HepG2 (cell line): Measurements from ENCODE around the gene TTC28. TPM values are rescaled to one million over a fixed set of nuclear protein-coding genes. Genes with fewer than 3 reads are reported as not detected.

ENCODE experiments used
- ATAC-seq: fragments of 200-7000 bp; cut with Tn5 transposase; 3 replicates; pipeline ENCODE4 v1.9.1; 2020; ENCODE audit warnings: mild to moderate bottlenecking, moderate library complexity
- BruUV-seq: library from RNA; stranded (reverse); fragments of 400-500 nt; replicated peaks from 2 replicates; lab custom pipeline; 2021; lab: Mats Ljungman, UMichigan
- CTCF ChIA-PET: fragments of 300-600 bp; formaldehyde crosslinking; extraction: SDS; loops from one replicate; lab custom pipeline; 2021; ENCODE audit warnings: low total read pairs, inconsistent platforms, low intra/inter-chr PET ratio; lab: Yijun Ruan, JAX
- POLR2A ChIA-PET: fragments of 350-600 bp; sonication (Branson Sonifier 250); formaldehyde crosslinking; loops from one replicate; lab custom pipeline; 2020; ENCODE audit warnings: antibody characterized with exemption, inconsistent platforms; lab: Yijun Ruan, JAX
- DNase-seq: peaks from one replicate; pipeline ENCODE4 v3.0.0-alpha.2; 2015; ENCODE audit warnings: low spot score
- FAIRE-seq: peaks from 3 replicates; lab custom pipeline; 2011; peaks lifted over from hg19 to GRCh38; lab: Jason Lieb, UNC
- H2AFZ ChIP-seq: one replicate; pipeline ENCODE4 v1.6.1; 2011; ENCODE audit warnings: low read length, inconsistent platforms
- H3K27ac ChIP-seq: fragments of 300-600 bp; 3 replicates; pipeline ENCODE4 v1.8.0; 2011; ENCODE audit warnings: mixed run types, mild to moderate bottlenecking, mixed read lengths, low read length, inconsistent platforms; ENCODE audit not compliant: insufficient read depth; ENCODE audit errors: extremely low read length
- H3K27me3 ChIP-seq, 2 experiments: fragments of 200-600 bp in 1 of 2; 2 replicates in 1 of 2; 3 replicates in 1 of 2; pipeline versions ENCODE4 v1.6.0 to v1.8.0; 2011; ENCODE audit warnings: low read length in 2 of 2, mild to moderate bottlenecking in 2 of 2, moderate library complexity in 2 of 2, inconsistent platforms in 1 of 2; ENCODE audit not compliant: insufficient read depth in 2 of 2, control insufficient read depth in 1 of 2
- H3K36me3 ChIP-seq, 2 experiments: fragments of 200-600 bp in 1 of 2; replicated peaks in 1 of 2; 2 replicates in 1 of 2; 3 replicates in 1 of 2; pipeline versions ENCODE4 v1.5.1 to v1.8.0; 2011; ENCODE audit warnings: low read length in 2 of 2, inconsistent platforms in 1 of 2; ENCODE audit not compliant: insufficient read depth in 2 of 2, control insufficient read depth in 1 of 2
- H3K4me1 ChIP-seq: 2 replicates; pipeline ENCODE4 v1.5.1; 2012; ENCODE audit warnings: low read length, inconsistent platforms; ENCODE audit not compliant: insufficient read depth
- H3K4me2 ChIP-seq: 2 replicates; pipeline ENCODE4 v1.6.0; 2011; ENCODE audit warnings: low read depth, low read length, inconsistent platforms
- H3K4me3 ChIP-seq, 3 experiments: fragments of 200-600 bp in 1 of 3; sonication (generic), shearing (Covaris generic) in 1 of 3; replicated peaks in 1 of 3; 2 replicates each; pipeline ENCODE4 v1.5.1; 2011 to 2016; ENCODE audit warnings: low read length in 3 of 3, inconsistent platforms in 2 of 3, low read depth in 2 of 3, mild to moderate bottlenecking in 2 of 3, control low read depth in 1 of 3, mixed read lengths in 1 of 3; ENCODE audit not compliant: insufficient read depth in 1 of 3
- H3K79me2 ChIP-seq: one replicate; pipeline ENCODE4 v1.6.1; 2011; ENCODE audit warnings: low read length, inconsistent platforms; ENCODE audit not compliant: insufficient read depth
- H3K9ac ChIP-seq: 2 replicates; pipeline ENCODE4 v1.6.0; 2011; ENCODE audit warnings: mild to moderate bottlenecking, low read depth, low read length, inconsistent platforms; ENCODE audit not compliant: insufficient read depth
- H3K9me3 ChIP-seq: 2 replicates; pipeline ENCODE4 v1.5.1; 2012; ENCODE audit warnings: mild to moderate bottlenecking, low read length
- H4K20me1 ChIP-seq: 2 replicates; pipeline ENCODE4 v1.6.0; 2011; ENCODE audit warnings: inconsistent platforms, mild to moderate bottlenecking, low read length, moderate library complexity; ENCODE audit not compliant: insufficient read depth
- CREM ChIP-seq, 2 experiments: sonication (generic) in 1 of 2; formaldehyde crosslinking in 1 of 2; IDR thresholded peaks; 2 replicates each; pipeline versions ENCODE4 v1.4.0 to v1.6.1; 2016 to 2020; ENCODE audit warnings: antibody characterized with exemption in 1 of 2, mild to moderate bottlenecking in 1 of 2, missing genetic modification reagents in 1 of 2
- FOXP1 ChIP-seq, 2 experiments: fragments of 450-650 bp in 1 of 2; IDR thresholded peaks; 2 replicates each; pipeline ENCODE4 v1.6.1; 2017 to 2018; ENCODE audit warnings: antibody characterized with exemption in 1 of 2
- HDAC2 ChIP-seq: sonication (generic); formaldehyde crosslinking; IDR thresholded peaks from 2 replicates; pipeline ENCODE4 v1.4.0; 2020; ENCODE audit warnings: missing genetic modification reagents
- HNF4A ChIP-seq: sonication (generic); formaldehyde crosslinking; IDR thresholded peaks from 2 replicates; pipeline ENCODE4 v1.4.0; 2020; ENCODE audit warnings: missing genetic modification reagents
- HNRNPUL1 ChIP-seq: fragments of 200-400 bp; formaldehyde crosslinking; IDR thresholded peaks from 2 replicates; pipeline ENCODE4 v1.6.1; 2017; ENCODE audit warnings: low read depth, mild to moderate bottlenecking, low read length, moderate library complexity
- IRF9 ChIP-seq: sonication (generic); formaldehyde crosslinking; IDR thresholded peaks from 2 replicates; pipeline ENCODE4 v1.8.0; 2022; ENCODE audit warnings: missing genetic modification reagents, mild to moderate bottlenecking, borderline replicate concordance
- MXD4 ChIP-seq: IDR thresholded peaks from 2 replicates; pipeline ENCODE4 v1.6.1; 2016; ENCODE audit warnings: mild to moderate bottlenecking, missing biosample characterization, missing genetic modification reagents
- MYC ChIP-seq: sonication (generic); formaldehyde crosslinking; IDR thresholded peaks from 2 replicates; pipeline ENCODE4 v1.9.0; 2021; ENCODE audit warnings: missing genetic modification reagents, borderline replicate concordance
- PRMT3 ChIP-seq: sonication (generic); formaldehyde crosslinking; IDR thresholded peaks from 2 replicates; pipeline ENCODE4 v1.8.1; 2022; ENCODE audit warnings: low read depth, mild to moderate bottlenecking, moderate library complexity, missing genetic modification reagents, borderline replicate concordance
- SIX1 ChIP-seq: sonication (generic); formaldehyde crosslinking; IDR thresholded peaks from 2 replicates; pipeline ENCODE4 v1.4.0; 2020; ENCODE audit warnings: missing genetic modification reagents, borderline replicate concordance
- ZKSCAN8 ChIP-seq: IDR thresholded peaks from 2 replicates; pipeline ENCODE4 v1.6.1; 2016; ENCODE audit warnings: borderline replicate concordance, missing genetic modification reagents, missing compliant biosample characterization
- ZNF225 ChIP-seq: sonication (generic); formaldehyde crosslinking; IDR thresholded peaks from 2 replicates; pipeline ENCODE4 v1.4.0; 2020; ENCODE audit warnings: mild to moderate bottlenecking, missing genetic modification reagents
- ZNF292 ChIP-seq: sonication (generic); formaldehyde crosslinking; IDR thresholded peaks from 2 replicates; pipeline ENCODE4 v1.8.1; 2022; ENCODE audit warnings: mild to moderate bottlenecking, low read depth, missing genetic modification reagents, borderline replicate concordance
- ZNF557 ChIP-seq: sonication (generic); formaldehyde crosslinking; IDR thresholded peaks from 2 replicates; pipeline ENCODE4 v1.4.0; 2020; ENCODE audit warnings: missing genetic modification reagents
- ZNF574 ChIP-seq: sonication (generic); formaldehyde crosslinking; IDR thresholded peaks from 2 replicates; pipeline ENCODE4 v1.4.0; 2020; ENCODE audit warnings: missing genetic modification reagents
- WGBS: methylation state at CpG from one replicate; pipeline ENCODE4 v1.1.6; 2017; ENCODE audit warnings: low lambda C conversion rate; 5-methylcytosine and 5-hydroxymethylcytosine counted together
- in situ Hi-C: cut with HindIII; loops from 2 replicates; pipeline ENCODE4 v1.10.0; 2017; ENCODE audit warnings: low pct_unique_long_range_greater_than_20kb; ENCODE audit not compliant: extremely low pct_ligation_motif_present
- intact Hi-C: fragments of 100-400 bp; cut with micrococcal nuclease; formaldehyde crosslinking; loops from one replicate; pipeline ENCODE4 v1.10.0; 2022; ENCODE audit not compliant: unreplicated experiment
- polyA plus RNA-seq, 8 experiments: library from polyadenylated mRNA; depleted of rRNA in 3 of 8; stranded (reverse) in 7 of 8; unstranded in 1 of 8; fragments of >200 nt; fragmentation: Illumina TruSeq in 4 of 8; extraction: Trizol in 4 of 8; gene quantifications; 2 replicates each; pipeline versions ENCODE4 v1.2.1 to v1.2.3, GENCODE V29; 2011 to 2016; ENCODE audit warnings: low read depth in 4 of 8, missing spikeins in 1 of 8, mixed read lengths in 1 of 8; ENCODE audit not compliant: insufficient read depth in 1 of 8
- total RNA-seq, 5 experiments: library from RNA; depleted of rRNA; stranded (reverse); fragments of >200 nt; fragmentation: Illumina TruSeq; extraction: Trizol; gene quantifications; 2 replicates each; pipeline ENCODE4 v1.2.3, GENCODE V29; 2016; ENCODE audit warnings: low read depth in 1 of 5

TTC28 gene
- total and polyA plus RNA-seq, 2 of the 13 experiments (the other 11 are each of a cell fraction or from before 2014, with no cell fraction given): 4.2 to 13.1 TPM

GRCh38 chr22:28366856-28367255 is 312.8 kb downstream of the TTC28 start (continued):
- TF ChIP-seq MYC (CRISPR knock-in tag) (no peak), CREM (IDR thresholded peaks at IDR 0.05) (peak; percentile 42; the same call in 1 of the 2 replicates), CREM (CRISPR knock-in tag; IDR thresholded peaks at IDR 0.05) (no peak), FOXP1 (IDR thresholded peaks at IDR 0.05) (no peak), FOXP1 (CRISPR knock-in tag; IDR thresholded peaks at IDR 0.05) (peak; percentile 53; the same call in 1 of the 2 replicates), IRF9 (CRISPR knock-in tag) (no peak), MXD4 (CRISPR knock-in tag) (no peak), PRMT3 (CRISPR knock-in tag) (no peak), HDAC2 (peak; percentile 32; the same call in 1 of the 2 replicates), SIX1 (CRISPR knock-in tag) (peak; percentile 39; the same call in 1 of the 2 replicates), ZNF574 (CRISPR knock-in tag) (no peak)

GRCh38 chr22:28365371-28365770 is 314.3 kb downstream of the TTC28 start:
- no peak for FAIRE-seq
- no peak for TF ChIP-seq ZKSCAN8 (CRISPR knock-in tag)
- no peak for TF ChIP-seq ZNF292 (CRISPR knock-in tag)
- TF ChIP-seq HNF4A: no peak
- TF ChIP-seq ZNF225 (CRISPR knock-in tag): no peak
- TF ChIP-seq ZNF557 (CRISPR knock-in tag): no peak
- no peak for TF ChIP-seq HNRNPUL1
- Histone ChIP-seq H3K9ac (no peak overlapping the region), H3K27me3 (no peaks in the 10 kb centered on the region), H4K20me1 (peaks cover 9% of the 10 kb centered on the region), H3K4me3 (no peak overlapping the region), H3K27ac (no peak overlapping the region), H3K79me2 (no peaks in the 10 kb centered on the region), H3K4me2 (no peak overlapping the region), H3K9me3 (peaks cover 18% of the 10 kb centered on the region), H3K36me3 (no peaks in the 10 kb centered on the region), H3K4me1 (peaks cover 23% of the 10 kb centered on the region), H2AFZ (no peak overlapping the region)
- no TSS peak for BruUV-seq
- DNase-seq: no peak
- intact Hi-C loops (no loop called here), in situ Hi-C loops (no loop called here)
- ChIA-PET CTCF (no interaction called here), POLR2A (no interaction called here)
- WGBS: 96% methylated on average over 1 of the region's 1 CpG
- no peak for ATAC-seq
